Measurements from ENCODE around the gene SAMD14. TPM values are rescaled to one million over a fixed set of nuclear protein-coding genes. Genes with fewer than 3 reads are reported as not detected.
A peak's percentile ranks its signal among the peaks of the same experiment; 100 is the strongest.

Gene SAMD14
- polyA plus RNA-seq, 2 of the 4 experiments (the other 2 are of a cell fraction) = 0.12 to 0.75 TPM

DNA sequence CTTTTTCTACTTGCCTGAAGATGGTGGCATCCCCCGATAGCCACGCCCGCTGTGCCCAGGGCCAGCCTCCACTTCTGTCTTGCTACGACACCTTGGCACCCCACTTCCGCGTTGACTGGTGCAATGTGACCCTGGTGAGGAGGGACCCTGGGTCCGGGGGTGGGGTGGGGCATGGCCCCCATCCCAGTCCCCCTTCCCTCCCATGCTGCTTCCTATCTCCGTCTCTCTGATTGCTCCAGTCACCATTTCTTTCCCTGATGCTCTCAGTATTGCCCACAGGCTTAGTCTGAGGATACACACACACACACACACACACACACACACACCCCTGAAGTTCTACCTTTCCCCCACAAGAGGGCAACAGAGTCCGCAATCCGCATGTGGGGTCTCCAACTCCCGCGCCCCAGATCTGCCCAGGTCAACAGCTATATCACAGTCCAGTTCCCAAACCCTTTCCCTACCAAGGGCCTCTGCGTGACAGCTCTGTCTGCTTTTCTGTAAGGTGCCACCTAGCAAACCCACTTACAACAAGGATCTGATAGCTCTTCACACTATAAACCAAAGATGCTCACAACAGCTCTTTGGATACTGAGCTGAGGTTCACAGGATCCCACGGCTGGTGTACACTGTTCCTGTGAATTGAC, 39.3 kb upstream of the SAMD14 start (continued):
- TF ChIP-seq, protein P1, sequence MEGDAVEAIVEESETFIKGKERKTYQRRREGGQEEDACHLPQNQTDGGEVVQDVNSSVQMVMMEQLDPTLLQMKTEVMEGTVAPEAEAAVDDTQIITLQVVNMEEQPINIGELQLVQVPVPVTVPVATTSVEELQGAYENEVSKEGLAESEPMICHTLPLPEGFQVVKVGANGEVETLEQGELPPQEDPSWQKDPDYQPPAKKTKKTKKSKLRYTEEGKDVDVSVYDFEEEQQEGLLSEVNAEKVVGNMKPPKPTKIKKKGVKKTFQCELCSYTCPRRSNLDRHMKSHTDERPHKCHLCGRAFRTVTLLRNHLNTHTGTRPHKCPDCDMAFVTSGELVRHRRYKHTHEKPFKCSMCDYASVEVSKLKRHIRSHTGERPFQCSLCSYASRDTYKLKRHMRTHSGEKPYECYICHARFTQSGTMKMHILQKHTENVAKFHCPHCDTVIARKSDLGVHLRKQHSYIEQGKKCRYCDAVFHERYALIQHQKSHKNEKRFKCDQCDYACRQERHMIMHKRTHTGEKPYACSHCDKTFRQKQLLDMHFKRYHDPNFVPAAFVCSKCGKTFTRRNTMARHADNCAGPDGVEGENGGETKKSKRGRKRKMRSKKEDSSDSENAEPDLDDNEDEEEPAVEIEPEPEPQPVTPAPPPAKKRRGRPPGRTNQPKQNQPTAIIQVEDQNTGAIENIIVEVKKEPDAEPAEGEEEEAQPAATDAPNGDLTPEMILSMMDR (IDR thresholded peaks at IDR 0.05) = peak; percentile 97
- TF ChIP-seq TFCP2L1 (CRISPR knock-in tag; IDR thresholded peaks at IDR 0.05) (no peak), EHF (CRISPR knock-in tag; IDR thresholded peaks at IDR 0.05) (no peak), RAD21 (conservative IDR thresholded peaks at IDR 0.05 in 1 of 2, IDR thresholded peaks at IDR 0.05 in 1 of 2) (peak; percentile 98 to 99), MAZ (IDR thresholded peaks at IDR 0.05; ENCODE audit: borderline replicate concordance, low read depth, low read length) (no peak), FOSL2 (IDR thresholded peaks at IDR 0.05) (no peak), FOSL2 (CRISPR knock-in tag; IDR thresholded peaks at IDR 0.05) (0 out of 2 replicates have a peak, but pooled peaks have one; percentile 26), CHD2 (IDR thresholded peaks at IDR 0.05; ENCODE audit: low read length, partially characterized antibody) (no peak), SMC3 (IDR thresholded peaks at IDR 0.05) (peak; percentile 97), HOXB5 (CRISPR knock-in tag; IDR thresholded peaks at IDR 0.05) (no peak), KDM1A (IDR thresholded peaks at IDR 0.05; ENCODE audit: low read depth) (no peak), RCOR1 (IDR thresholded peaks at IDR 0.05; ENCODE audit: low read depth, low read length) (no peak), CBX2 (IDR thresholded peaks at IDR 0.05; ENCODE audit: borderline replicate concordance, low read depth) (no peak), CEBPB (IDR thresholded peaks at IDR 0.05) (no peak), CHD4 (IDR thresholded peaks at IDR 0.05; ENCODE audit: borderline replicate concordance) (no peak)
- TF ChIP-seq, protein P2, sequence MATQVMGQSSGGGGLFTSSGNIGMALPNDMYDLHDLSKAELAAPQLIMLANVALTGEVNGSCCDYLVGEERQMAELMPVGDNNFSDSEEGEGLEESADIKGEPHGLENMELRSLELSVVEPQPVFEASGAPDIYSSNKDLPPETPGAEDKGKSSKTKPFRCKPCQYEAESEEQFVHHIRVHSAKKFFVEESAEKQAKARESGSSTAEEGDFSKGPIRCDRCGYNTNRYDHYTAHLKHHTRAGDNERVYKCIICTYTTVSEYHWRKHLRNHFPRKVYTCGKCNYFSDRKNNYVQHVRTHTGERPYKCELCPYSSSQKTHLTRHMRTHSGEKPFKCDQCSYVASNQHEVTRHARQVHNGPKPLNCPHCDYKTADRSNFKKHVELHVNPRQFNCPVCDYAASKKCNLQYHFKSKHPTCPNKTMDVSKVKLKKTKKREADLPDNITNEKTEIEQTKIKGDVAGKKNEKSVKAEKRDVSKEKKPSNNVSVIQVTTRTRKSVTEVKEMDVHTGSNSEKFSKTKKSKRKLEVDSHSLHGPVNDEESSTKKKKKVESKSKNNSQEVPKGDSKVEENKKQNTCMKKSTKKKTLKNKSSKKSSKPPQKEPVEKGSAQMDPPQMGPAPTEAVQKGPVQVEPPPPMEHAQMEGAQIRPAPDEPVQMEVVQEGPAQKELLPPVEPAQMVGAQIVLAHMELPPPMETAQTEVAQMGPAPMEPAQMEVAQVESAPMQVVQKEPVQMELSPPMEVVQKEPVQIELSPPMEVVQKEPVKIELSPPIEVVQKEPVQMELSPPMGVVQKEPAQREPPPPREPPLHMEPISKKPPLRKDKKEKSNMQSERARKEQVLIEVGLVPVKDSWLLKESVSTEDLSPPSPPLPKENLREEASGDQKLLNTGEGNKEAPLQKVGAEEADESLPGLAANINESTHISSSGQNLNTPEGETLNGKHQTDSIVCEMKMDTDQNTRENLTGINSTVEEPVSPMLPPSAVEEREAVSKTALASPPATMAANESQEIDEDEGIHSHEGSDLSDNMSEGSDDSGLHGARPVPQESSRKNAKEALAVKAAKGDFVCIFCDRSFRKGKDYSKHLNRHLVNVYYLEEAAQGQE (IDR thresholded peaks at IDR 0.05) = no peak

DNA sequence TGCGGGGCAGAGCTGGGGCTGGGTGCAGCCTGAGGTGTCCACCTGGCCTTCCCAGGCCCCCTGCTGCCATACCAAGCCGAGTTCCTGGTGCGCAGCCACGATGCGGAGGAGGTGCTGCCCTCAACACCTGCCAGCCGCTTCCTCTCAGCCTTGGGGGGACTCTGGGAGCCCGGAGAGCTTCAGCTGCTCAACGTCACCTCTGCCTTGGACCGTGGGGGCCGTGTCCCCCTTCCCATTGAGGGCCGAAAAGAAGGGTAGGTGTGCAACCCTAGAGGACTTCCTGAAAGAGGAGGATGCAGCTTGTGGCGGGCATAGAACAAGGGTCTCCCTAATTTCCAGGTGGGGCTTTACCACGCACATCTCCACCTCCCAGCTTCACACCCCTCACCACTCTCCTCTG, 38.4 kb upstream of the SAMD14 start:
- ATAC-seq (no peak), FAIRE-seq (no peak), DNase-seq (ENCODE audit: low read depth in 1 of 2, low spot score in 1 of 2) (no peak)
- Histone ChIP-seq H3K4me1 (peaks cover 18% of the 10 kb centered on the region), H3K9me3 (no peaks in the 10 kb centered on the region), H3K27ac (no peak overlapping the region), H3K4me2 (no peak overlapping the region), H3K4me3 (no peak overlapping the region)
- ChIA-PET CTCF (interaction anchor here (0.9 to 17.0 kb wide), 22 partner anchors 10 to 191 kb away, joined by 3 to 817 read pairs (median 6); partner anchors contain the start of genes COL1A1, PPP1R9B and TMEM92), POLR2A (interaction anchor here (1.9 kb wide), 1 partner anchor 9 kb away, joined by 9 read pairs; no protein-coding TSS in a partner anchor)
- TF ChIP-seq, protein P1 (IDR thresholded peaks at IDR 0.05) = no peak
- TF ChIP-seq ZFP36 (IDR thresholded peaks at IDR 0.05; ENCODE audit: borderline replicate concordance, partially characterized antibody) = peak; percentile 64
- 71% methylated on average over 13 of the region's 13 CpGs for WGBS (ENCODE audit: missing lambda C conversion rate)

Measured in A549 (cell line).